Measurements from ENCODE around the gene KCNH6.

Gene KCNH6

DNA sequence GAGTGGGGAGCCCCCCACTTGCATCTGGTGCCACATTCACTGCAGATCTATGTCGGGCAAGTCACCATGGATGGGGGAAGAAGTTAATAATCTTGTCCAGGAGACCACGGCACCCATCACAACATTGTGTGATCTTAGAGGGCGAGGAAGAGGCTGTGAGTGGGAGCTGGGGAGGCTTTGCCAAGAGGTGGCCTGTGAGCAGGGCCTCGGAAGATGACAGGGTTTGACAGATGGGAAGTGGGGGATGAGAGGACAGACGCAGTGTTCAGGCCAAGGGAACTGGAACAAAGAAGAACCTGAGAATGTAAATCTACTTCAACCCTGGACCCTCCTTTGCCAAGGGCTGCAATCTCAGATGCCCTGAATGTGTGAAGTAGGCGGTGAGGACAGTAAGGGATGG lies 33.9 kb upstream of the KCNH6 start:
- DNase-seq = no peak

DNA sequence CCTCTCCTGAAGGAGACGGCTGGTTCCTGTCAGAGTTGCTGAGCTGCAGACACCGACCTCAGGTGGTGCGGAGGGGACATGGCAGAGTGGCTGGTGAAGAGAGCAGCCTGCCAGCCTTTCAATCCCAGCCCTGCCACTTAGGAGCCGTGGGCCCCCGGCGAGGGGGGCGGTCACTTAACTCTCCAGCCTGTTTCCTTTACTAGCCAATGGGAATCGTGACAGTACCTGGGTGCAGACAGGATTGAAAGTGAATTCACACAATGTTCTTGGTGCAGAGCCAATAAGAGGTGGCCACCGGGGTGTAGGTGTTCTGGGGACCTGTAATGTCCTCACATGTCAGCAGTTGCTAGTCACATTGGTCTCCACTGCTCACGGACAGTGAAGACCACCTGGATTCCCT lies 32.8 kb upstream of the KCNH6 start:
- no peak for DNase-seq

DNA sequence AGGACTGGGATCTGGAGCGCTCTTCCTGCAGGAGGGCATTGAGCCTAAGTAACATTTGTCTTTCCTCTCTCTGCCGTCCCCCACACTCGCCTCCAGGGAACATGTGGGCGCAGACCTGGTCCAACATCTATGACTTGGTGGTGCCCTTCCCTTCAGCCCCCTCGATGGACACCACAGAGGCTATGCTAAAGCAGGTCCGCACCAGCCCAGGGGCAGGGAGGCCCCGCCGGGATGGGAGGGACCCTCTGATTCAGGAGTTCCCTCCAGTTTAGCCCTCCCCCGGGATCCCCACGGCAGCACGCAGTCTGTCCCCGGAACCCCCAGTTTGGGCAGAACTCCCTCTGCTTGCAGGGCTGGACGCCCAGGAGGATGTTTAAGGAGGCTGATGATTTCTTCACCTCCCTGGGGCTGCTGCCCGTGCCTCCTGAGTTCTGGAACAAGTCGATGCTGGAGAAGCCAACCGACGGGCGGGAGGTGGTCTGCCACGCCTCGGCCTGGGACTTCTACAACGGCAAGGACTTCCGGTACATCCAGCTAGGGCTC lies 32.2 kb upstream of the KCNH6 start:
- DNase-seq = no peak

DNA sequence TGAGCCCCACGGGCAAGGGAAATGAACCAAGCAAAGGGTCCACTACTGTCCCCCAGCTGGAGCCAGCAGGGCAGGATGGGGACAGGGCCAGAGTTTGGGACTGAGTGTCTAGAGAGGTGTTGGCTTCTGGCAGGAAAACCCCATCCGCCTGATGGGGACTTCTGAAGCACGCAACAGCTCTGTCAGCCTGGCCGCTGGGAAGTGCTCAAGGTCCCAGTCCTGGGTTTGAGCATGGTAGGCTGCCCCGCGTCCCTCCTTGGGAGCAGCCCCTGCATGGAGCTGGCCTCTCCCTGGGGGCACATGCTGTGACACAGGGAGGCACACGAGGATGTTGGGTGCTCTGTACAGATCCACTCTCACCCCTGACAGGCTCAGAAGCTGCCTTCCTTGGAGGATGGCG lies 31.7 kb upstream of the KCNH6 start:
- no peak for DNase-seq

DNA sequence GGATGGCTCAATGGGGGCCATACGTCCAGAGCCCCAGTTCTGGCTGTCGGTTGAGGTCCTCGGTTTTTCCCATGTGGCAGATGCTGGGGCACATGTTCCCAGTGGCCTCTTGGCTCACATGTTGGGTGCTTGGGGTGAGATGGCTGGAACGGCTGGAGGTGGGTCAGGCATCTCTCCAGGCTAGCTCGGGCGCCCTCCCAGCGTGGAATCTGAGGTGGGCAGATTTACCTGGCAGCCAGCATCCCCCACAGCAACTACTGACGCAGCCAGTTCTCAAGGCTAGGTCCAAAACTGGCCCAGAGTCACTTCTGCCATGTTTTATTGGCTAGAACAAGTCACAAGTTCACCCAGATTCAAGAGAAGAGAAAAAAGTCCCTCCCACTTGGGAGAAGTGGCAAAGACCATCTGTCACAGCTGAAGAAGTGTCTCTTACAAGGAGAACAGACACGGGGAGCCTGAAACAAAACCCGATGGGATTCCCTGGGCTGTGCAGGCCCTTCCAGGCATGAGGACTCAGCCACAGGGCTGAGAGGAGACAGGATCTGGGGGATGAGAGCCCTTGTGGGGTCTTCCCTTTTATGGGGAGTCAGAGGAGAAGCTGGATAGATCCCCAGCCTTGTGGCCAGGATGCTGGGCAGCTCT lies 31.1 kb upstream of the KCNH6 start:
- no peak for DNase-seq

DNA sequence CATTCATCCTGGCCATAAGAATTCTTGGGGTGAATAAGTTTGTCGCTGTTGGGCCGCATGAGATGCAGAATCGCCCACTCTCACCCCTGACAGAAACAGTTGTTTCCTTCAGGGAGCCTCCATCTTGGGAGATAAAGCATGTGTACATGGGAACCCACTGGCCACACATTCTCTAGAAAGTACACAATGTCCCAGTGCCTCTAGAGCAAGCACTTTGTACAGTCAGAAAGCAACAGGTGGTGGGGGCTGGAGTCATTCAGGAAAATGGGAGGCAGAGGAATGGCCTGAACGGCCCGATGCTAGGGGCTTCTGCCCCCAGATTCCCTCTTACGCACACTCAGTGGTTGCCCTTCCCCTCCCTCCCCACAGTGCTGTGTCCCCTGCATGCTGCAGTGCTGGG lies 30.2 kb upstream of the KCNH6 start:
- DNase-seq = no peak

DNA sequence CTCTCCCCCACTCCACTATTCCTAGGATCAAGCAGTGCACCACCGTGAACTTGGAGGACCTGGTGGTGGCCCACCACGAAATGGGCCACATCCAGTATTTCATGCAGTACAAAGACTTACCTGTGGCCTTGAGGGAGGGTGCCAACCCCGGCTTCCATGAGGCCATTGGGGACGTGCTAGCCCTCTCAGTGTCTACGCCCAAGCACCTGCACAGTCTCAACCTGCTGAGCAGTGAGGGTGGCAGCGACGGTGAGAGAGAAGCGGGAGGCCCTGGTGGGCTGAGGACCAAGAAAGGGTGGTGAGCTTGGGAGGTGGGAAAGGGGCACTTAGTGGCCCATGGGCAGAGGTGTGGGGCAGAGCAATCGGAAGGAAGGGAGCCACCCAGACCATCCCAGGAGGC lies 29.7 kb upstream of the KCNH6 start:
- DNase-seq = no peak

DNA sequence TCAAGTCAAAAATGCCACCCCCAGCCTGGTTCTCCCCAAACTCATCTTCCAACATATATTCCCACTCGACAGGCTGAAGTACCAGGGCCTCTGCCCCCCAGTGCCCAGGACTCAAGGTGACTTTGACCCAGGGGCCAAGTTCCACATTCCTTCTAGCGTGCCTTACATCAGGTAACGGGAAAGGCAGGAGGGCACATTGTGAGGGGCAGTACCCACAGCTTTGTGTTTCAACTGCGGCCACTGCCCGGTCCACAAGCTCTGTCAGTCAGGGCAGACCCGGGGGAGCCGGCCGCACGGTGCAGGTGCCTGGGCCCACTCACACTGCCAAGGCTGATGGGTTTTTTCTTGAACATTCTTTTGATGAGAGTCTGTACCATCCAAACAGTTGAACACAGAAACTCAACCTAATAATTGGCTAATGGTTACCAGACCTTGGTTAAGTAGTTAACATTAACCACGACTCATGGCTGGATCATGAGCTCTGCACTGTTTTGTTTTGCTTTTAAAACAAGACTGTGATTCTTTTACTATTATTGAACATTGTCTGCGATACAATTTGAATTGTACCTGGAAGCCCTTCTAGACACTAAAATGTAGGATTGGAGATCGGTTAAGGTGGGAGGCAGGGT lies 28.7 kb upstream of the KCNH6 start:
- no peak for DNase-seq

DNA sequence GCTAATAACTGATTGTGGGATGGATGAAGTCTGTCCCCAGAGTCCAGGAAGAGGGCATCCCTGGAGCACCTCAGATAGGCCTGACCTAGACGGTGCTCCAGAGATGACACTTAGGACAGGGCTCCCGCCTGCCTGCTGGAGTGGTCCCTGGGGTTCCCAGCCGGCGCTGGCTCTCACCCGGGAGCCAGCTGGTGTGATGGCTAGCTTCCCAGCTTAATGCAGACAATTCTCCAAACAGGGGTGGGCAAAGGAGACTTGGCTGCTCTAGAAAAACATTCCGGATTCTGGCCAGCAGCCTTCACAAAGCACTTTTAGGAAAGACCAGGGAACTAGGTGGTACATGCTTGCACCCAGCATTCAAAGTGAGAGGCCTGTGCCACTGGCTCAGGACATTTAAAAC lies 27.7 kb upstream of the KCNH6 start:
- no peak for DNase-seq

DNA sequence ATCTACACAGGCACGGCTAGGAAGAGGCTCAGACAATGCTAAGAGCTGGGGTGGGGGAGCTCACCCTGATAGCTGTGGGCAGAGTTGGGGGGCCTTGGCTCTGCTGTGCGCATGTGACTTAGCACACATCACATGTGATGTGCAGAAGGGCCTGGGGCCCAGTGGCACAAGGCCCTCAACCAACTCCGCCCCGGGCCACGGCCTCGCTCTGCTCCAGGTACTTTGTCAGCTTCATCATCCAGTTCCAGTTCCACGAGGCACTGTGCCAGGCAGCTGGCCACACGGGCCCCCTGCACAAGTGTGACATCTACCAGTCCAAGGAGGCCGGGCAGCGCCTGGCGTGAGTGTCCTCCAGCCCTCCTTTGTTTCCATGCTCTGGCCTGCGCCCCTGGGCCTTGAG lies 27.0 kb upstream of the KCNH6 start:
- no peak for DNase-seq

DNA sequence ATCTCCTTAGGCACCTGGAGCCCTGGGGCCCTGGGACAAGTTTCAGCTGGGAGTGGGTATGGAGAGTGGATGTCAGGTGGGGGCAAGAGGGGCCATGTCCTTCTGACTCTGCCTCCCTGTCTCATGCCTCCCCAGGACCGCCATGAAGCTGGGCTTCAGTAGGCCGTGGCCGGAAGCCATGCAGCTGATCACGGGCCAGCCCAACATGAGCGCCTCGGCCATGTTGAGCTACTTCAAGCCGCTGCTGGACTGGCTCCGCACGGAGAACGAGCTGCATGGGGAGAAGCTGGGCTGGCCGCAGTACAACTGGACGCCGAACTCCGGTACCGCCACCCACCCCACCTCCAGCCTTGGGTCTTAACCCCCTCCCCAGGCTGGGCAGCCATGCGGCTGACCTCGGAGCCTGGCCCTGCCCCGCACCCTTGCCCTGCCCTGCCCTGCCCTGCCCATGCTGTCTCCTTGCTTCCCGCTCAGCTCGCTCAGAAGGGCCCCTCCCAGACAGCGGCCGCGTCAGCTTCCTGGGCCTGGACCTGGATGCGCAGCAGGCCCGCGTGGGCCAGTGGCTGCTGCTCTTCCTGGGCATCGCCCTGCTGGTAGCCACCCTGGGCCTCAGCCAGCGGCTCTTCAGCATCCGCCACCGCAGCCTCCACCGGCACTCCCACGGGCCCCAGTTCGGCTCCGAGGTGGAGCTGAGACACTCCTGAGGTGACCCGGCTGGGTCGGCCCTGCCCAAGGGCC lies 26.3 kb upstream of the KCNH6 start:
- no peak for DNase-seq

DNA sequence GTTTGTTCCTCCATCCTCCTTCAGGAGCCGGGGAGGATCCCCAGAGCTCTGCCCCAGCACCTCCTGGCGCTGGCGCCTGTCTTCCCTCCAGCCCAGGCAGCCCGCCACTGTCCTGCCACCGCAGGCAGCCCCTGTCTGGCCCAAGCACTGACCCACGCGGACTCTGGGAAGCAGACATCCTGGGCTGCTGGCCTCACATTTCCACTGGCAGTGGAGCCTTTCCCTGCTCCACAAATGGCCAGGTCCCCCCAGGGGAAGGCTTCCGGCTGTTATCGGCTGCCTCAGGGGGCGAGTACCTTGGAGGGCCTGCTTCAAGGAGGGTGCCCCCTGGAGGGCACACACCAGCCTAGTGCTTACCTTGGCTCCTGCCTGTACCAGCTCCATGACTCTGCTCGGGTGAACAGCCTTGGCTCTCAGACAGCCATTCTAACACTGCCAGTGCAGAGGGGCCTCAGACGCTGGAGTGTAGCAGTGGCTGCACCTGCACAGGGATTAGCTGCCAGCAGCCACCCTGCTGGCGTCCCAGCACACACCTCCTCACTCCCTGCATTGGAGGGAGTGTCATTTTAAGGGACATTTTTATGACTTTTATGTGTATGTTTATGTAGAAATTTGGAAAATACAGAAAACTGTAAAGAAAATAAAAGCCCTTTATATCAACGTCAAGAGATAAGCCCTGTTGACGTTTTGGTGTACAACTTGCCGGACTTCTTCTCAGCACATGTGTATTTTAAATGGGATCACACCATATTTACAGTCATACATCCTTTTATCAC lies 25.3 kb upstream of the KCNH6 start:
- DNase-seq = no peak

DNA sequence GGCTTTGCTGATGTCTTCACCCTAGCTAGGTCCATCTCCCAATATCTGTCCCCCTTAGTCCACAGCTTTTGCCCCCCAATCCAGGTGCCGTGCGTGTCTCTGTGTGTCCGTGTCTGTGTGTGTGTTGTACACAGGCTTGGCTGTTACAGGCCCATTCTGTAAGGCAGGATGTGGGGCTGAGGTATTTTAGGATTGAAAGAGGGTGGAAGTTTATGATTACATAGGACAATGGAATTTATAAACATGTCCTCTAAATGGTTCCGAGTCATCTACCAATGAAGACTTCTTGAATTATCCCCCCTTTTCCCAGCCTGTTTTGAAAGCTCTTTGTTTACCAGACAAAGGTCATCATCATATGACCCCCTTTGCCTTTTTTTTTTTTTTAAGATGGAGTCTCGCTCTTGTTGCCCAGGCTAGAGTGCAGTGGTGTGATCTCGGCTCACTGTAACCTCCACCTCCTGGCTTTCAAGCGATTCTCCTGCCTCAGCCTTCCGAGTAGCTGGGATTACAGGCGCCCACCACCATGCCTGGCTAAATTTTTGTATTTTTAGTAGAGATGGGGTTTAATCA lies 24.4 kb upstream of the KCNH6 start:
- no peak for DNase-seq

DNA sequence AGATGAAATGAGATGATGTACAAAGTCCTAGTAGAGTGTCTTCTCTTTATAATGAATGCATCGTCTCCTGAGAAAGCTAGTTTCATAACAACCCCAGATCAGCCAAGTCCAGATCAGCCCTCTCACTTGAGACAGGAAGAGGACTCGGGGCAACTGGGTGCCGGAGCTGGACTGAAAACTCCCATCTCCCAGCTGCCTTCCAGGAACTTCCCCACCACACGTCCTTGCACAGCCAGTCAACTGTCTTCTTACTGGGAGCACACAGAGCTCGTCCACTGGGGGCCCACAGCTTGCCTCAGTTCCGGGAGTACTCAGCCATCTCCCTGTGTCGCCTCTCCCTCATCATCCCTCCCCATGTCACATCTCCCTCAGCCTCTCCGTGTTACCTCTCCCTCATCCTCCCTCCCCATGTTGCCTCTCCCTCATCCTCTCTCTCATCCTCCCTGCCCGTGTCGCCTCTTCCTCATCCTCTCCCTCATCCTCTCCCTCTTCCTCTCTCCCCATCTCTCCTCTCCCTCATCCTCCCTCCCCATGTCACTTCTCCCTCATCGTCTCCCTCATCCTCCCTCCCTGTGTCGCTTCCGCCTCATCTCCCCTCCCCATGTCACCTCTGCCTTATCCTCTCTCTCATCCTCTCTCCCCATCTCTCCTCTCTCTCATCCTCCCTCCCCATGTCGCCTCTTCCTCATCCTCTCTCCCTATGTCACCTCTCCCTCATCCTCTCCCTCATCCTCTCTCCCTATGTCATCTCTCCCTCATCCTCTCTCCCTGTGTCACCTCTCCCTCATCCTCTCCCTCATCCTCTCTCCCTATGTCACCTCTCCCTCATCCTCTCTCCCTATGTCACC lies 22.4 kb upstream of the KCNH6 start:
- no peak for DNase-seq

DNA sequence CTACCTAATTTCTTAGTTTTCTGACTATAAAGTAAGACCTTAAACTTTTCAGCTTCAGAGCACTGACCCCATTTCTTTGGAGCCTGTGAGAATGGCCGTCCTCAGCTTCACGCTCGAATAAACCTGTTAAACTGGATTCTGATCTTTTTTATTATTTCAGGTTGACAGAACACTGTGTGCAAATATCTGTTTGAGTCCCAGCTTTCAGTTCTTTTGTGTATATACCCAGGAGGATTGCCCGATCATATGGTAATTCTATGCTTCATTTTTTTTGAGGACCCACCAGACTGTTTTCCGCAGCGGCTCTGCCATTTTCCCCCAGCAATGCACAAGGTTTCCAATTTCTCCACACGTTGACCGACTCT lies 19.8 kb upstream of the KCNH6 start:
- no peak for DNase-seq

DNA sequence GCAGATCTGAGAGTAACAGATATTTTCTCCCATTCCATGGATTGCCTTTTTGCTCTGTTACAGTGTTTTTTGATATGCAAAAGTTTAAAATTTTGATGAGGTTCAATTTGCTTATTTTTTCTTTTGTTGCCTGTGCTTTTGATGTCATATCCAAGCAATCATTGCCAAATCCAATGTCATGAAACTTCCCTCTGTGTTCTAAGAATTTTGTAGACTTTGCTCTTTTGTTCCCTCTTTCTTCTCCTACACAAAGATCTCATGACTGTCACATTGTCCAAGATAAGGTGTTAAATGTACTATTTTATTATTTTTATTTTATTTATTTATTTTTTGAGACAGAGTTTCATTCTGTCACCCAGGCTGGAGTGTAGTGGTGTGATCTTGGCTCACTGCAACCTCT lies 18.9 kb upstream of the KCNH6 start:
- no peak for DNase-seq

DNA sequence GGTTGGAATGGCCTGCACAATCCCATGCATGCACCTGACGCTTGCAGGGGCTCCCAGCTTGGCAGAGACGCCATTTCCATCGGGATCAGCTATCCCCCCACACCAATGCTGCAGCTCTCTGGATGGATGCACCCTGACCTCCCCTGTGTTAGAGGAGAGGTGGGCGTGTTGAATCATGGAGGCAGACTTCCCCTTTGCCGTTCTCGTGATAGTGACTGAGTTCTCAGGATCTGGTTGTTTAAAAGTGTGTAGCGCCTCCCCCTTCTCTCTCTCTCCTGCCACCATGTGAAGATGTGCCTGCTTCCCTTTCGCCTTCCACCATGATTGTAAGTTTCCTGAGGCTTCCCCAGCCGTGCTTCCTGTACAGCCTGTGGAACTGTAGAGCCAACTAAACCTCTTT lies 17.8 kb upstream of the KCNH6 start:
- no peak for DNase-seq

DNA sequence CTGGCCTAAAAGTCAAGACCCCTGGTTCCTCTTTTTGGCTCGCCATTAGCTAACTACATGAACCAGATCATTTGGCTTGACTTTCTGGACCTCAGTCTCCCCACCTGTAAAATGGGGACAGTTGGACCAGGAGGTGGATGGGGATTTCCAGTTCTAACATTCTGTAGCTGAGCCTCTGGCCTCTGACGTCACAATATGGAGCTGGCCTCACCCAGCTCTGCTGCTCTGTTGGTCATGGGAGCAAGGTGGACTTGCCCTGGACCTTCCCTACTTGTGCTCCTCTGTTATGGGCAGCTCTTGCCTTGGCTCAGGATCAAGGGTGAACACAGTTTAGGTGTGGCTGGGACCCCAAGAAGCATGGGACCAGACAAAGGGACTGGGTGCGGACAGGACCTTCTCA lies 16.5 kb upstream of the KCNH6 start:
- no peak for DNase-seq

DNA sequence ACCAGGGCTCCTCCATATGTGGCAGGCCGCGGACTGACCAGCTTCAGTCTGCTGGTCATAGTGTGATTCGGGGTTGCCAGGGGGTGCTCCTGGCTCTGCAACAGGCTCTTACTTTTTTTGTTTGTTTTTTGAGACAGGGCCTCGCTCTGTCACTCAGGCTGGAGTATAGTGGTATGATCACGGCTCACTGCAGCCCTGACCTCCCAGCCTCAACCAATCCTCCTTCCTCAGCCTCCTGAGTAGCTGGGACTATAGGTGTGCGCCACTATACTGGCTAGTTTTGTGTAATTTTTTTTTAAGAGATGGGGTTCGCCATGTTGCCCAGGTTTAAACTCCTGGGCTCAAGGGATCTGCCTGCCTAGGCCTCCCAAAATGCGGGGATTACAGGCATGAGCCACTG lies 11.8 kb upstream of the KCNH6 start:
- DNase-seq = no peak

DNA sequence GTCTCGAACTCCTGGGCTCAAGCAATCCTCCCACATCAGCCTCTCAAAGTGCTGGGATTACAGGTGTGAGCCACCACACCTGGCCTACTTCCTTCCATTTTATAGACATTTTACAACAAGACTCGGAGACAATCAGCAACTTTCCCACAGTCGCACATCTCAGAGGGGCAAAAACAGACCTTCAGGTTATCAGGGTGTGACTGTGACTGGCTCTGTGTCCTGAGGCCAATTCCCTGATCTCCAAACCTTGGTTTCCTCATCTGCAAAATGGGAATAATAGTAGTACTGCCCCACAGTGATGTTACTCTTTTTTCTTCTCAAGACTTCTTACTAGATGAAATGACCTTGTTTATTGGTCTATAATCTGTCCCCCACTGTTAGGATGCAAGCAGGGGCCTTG lies 10.8 kb upstream of the KCNH6 start:
- DNase-seq = no peak

DNA sequence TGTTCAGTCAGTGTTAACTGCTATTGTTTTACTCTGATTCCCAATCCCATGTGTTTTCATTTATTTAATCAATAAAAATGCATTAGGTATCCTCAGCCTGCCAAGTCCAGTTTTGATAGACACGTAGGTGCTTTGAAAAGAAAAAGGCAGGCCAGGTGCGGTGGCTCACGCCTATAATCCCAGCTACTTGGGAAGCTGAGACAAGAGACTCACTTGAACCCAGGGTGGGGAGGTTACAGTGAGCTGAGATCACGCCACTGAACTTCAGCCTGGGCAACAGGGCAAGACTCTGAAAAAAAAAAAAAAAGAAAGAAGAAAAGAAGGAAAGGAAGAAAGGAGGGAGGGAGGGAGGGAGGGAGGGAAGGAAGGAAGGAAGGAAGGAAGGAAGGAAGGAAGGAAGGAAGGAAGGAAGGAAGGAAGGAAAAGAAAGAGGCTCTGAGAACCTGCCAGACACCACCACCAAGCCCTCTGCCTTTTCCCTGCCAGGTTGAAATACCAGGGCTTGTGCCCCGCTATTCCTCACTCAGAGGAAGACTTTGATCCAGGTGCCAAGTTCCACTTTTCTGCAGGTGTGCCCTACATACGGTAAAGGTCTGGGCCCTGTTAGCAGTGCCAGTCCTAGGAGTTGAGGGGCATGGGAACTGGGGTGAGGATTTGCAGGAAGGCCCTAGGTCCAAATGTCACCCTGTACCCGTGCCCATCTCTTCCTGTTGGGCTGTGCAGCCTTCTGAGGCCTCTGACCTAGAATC lies 10.1 kb upstream of the KCNH6 start:
- DNase-seq = no peak

DNA sequence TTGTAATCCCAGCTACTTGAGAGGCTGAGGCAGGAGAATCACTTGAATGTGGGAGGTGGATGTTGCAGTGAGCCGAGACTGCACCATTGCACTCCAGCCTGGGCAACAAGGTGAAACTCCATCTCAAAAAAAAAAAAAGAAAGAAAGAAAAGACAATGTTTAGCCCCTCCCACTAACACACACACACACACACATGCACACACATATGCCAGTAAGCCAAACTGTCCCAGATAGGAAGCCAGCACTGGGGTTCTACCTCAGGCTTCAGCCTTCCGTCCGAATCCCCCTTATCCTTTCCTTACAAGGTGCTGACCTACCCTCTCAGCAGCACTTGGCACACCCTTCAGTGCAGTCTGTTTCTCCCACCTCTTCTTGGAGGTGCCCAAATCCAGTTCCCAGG lies 8.7 kb upstream of the KCNH6 start:
- no peak for DNase-seq

Data from activated T-cell treated with anti-CD3 and anti-CD28 coated beads, Interleukin-2, amount 50 U/mL, for 1 hour (primary cell).